Measurements from ENCODE around the gene ADAR. TPM values are rescaled to one million over a fixed set of nuclear protein-coding genes. Genes with fewer than 3 reads are reported as not detected.

ADAR gene
- total RNA-seq, 1 experiment from 2014 or later = 190 TPM

- intact Hi-C loops (cut with micrococcal nuclease; ENCODE audit: unreplicated experiment) = no loop called here
- Mint-ChIP-seq H3K4me3 (ENCODE audit: unreplicated experiment) (peak overlapping the region; percentile 22), H3K36me3 (ENCODE audit: insufficient read depth, unreplicated experiment) (peaks cover 49% of the 10 kb centered on the region), H3K27ac (ENCODE audit: unreplicated experiment) (no peak overlapping the region), H3K9me3 (ENCODE audit: unreplicated experiment) (no peaks in the 10 kb centered on the region), H3K27me3 (ENCODE audit: insufficient read depth, unreplicated experiment) (peaks cover 4% of the 10 kb centered on the region), H3K4me1 (ENCODE audit: low read depth, unreplicated experiment) (peaks cover 12% of the 10 kb centered on the region)
- H3K4me3 ChIP-seq (ENCODE audit: low read depth, low read length) = no peak overlapping the region
- ChIA-PET CTCF (interaction anchor here (2.6 kb wide), 1 partner anchor 16 kb away, joined by 9 read pairs; no protein-coding TSS in a partner anchor), POLR2A (no interaction called here)
- H3K4me1 ChIP-seq = no peaks in the 10 kb centered on the region
- no peaks in the 10 kb centered on the region for H3K27me3 ChIP-seq (replicated peaks; ENCODE audit: control insufficient read depth, insufficient read depth, low read length)
- no peak for TF ChIP-seq CTCF (IDR thresholded peaks at IDR 0.05; ENCODE audit: insufficient read depth in 1 of 2, low read depth in 1 of 2, low read length in 1 of 2, severe bottlenecking in 1 of 2, unreplicated experiment in 1 of 2)
- no peak for DNase-seq
- no peaks in the 10 kb centered on the region for H3K36me3 ChIP-seq (ENCODE audit: control insufficient read depth, insufficient read depth, low read length)
- no TSS peak for BruUV-seq (replicated peaks)
- H3K9me3 ChIP-seq = no peaks in the 10 kb centered on the region
Observed at GRCh38 chr1:154575951-154576566, 31.9 kb downstream of the ADAR start.

- intact Hi-C loops (cut with micrococcal nuclease; ENCODE audit: unreplicated experiment) = no loop called here
- ChIA-PET POLR2A (no interaction called here), CTCF (interaction anchor here (0.6 to 1.1 kb wide), 2 partner anchors 16 to 478 kb away, joined by 3 to 6 read pairs; no protein-coding TSS in a partner anchor)
- H3K9me3 Mint-ChIP-seq (ENCODE audit: unreplicated experiment) = no peaks in the 10 kb centered on the region
- Histone ChIP-seq H3K27me3 (replicated peaks; ENCODE audit: control insufficient read depth, insufficient read depth, low read length) (no peaks in the 10 kb centered on the region), H3K4me3 (ENCODE audit: low read depth, low read length) (no peak overlapping the region), H3K4me1 (no peaks in the 10 kb centered on the region), H3K9me3 (no peaks in the 10 kb centered on the region), H3K36me3 (ENCODE audit: control insufficient read depth, insufficient read depth, low read length) (no peaks in the 10 kb centered on the region)
- no peak overlapping the region for H3K27ac Mint-ChIP-seq (ENCODE audit: unreplicated experiment)
- DNase-seq = no peak
- H3K4me3 Mint-ChIP-seq (ENCODE audit: unreplicated experiment) = peak overlapping the region; percentile 22
- H3K36me3 Mint-ChIP-seq (ENCODE audit: insufficient read depth, unreplicated experiment) = peaks cover 44% of the 10 kb centered on the region
- peaks cover 6% of the 10 kb centered on the region for H3K27me3 Mint-ChIP-seq (ENCODE audit: insufficient read depth, unreplicated experiment)
- peaks cover 12% of the 10 kb centered on the region for H3K4me1 Mint-ChIP-seq (ENCODE audit: low read depth, unreplicated experiment)
- no TSS peak for BruUV-seq (replicated peaks)
- TF ChIP-seq CTCF (IDR thresholded peaks at IDR 0.05; ENCODE audit: insufficient read depth in 1 of 2, low read depth in 1 of 2, low read length in 1 of 2, severe bottlenecking in 1 of 2, unreplicated experiment in 1 of 2) = no peak
Observed at GRCh38 chr1:154575147-154575927, 32.6 kb downstream of the ADAR start.

DNA sequence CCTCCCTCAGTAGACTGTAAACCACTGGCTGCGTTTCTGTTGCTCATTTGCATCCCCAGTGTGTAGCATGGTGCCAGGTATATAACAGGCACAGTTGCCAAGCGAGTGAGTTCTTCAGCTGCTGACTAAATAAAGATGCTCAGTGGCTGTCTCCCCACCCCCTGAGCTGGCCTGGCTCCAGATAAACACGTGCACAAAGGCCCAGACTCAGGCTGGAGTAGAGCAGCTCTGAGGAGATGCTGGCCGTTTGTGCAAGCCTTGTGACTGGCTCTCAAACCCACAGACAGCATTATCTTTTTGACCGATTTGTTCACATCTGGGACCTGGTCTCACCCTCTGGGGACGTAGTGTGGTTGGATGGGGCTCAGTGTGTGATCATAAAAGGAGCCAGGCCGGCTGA, 33.3 kb downstream of the ADAR start:
- Histone ChIP-seq H3K36me3 (ENCODE audit: control insufficient read depth, insufficient read depth, low read length) (no peaks in the 10 kb centered on the region), H3K27me3 (replicated peaks; ENCODE audit: control insufficient read depth, insufficient read depth, low read length) (no peaks in the 10 kb centered on the region), H3K4me3 (ENCODE audit: low read depth, low read length) (no peak overlapping the region), H3K4me1 (no peaks in the 10 kb centered on the region), H3K9me3 (no peaks in the 10 kb centered on the region)
- ChIA-PET CTCF (interaction anchor here (1.1 kb wide), 1 partner anchor 15 kb away, joined by 3 read pairs; no protein-coding TSS in a partner anchor), POLR2A (no interaction called here)
- DNase-seq = no peak
- TF ChIP-seq CTCF (IDR thresholded peaks at IDR 0.05; ENCODE audit: insufficient read depth in 1 of 2, low read depth in 1 of 2, low read length in 1 of 2, severe bottlenecking in 1 of 2, unreplicated experiment in 1 of 2) = no peak
- Mint-ChIP-seq H3K27me3 (ENCODE audit: insufficient read depth, unreplicated experiment) (peaks cover 6% of the 10 kb centered on the region), H3K4me1 (ENCODE audit: low read depth, unreplicated experiment) (peaks cover 12% of the 10 kb centered on the region), H3K36me3 (ENCODE audit: insufficient read depth, unreplicated experiment) (peaks cover 43% of the 10 kb centered on the region), H3K9me3 (ENCODE audit: unreplicated experiment) (no peaks in the 10 kb centered on the region), H3K4me3 (ENCODE audit: unreplicated experiment) (no peak overlapping the region), H3K27ac (ENCODE audit: unreplicated experiment) (no peak overlapping the region)
- intact Hi-C loops (cut with micrococcal nuclease; ENCODE audit: unreplicated experiment) = no loop called here
- no TSS peak for BruUV-seq (replicated peaks)
